Stimulated activated CD4-positive, alpha-beta T cell treated with anti-CD3 and anti-CD28 coated beads, TNF-alpha, amount 100 ng/mL, for 24 hours (primary cell): Measurements from ENCODE around the gene TMEM186.
"Not testable (repeated sequence)": the region's sequence is repeated elsewhere in the genome, so short reads cannot be mapped to it uniquely, and the experiment has no call there.

ENCODE experiments used
- DNase-seq, 3 experiments: peaks; one replicate each; pipeline ENCODE4 v3.0.0-alpha.2; 2020; ENCODE audit warnings: low read depth in 3 of 3

The TMEM186 gene

GRCh38 chr16:8774208-8774607 is 23.2 kb downstream of the TMEM186 start:
- no peak for DNase-seq

DNA sequence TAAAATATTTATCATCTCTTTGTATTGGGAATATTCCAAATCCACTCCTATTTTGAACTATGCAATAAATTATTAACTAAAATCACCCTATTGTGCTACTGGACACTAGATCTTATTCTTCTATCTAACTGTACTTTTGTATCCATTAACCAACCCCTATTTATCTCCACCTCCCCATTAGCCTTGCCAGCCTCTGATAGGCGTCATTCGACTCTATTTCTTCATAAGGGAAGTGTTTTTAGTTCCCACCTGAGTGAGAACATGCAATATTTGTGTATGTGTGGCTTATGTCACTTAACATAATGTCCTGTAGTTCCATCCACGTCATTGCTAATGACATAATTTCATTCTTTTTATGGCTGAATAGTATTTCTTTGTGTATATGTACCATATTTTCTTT is 23.9 kb downstream of the TMEM186 start:
- no peak for DNase-seq

DNA sequence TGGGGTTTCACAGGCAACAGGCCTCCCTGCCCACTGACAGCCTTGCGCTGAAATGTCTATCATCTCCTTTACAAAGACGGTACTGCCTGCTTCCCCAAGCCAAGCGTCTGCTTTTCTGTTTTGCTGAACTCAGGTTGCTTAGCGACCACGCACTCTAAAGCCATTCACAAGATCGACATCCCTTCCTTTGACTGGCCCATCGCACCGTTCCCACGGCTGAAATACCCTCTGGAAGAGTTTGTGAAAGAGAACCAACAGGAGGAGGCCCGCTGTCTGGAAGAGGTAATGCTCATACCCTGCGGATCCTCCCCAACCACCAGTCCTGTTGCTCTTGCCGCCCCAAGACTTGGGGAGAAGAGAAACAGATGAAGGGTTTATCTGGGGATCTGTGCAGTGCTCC is 28.7 kb downstream of the TMEM186 start:
- DNase-seq, result no peak

DNA sequence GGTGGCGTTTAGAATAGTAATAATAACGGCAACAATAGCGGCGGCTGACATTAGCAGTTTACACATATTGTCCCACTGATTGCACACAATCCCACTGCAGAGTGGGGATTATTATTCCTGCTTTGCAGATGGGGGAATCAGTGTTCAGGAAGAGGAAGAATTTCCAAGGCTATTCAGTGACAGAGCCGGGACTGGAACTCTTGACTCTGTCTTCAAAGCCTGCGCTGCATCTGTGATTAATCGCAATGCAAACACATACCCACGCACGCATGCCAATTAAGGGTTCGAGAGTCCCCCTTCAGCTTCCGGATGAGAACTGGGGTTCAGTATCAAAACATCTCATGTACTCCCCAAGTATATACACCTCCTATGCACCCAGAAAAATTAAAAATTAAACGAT is 29.2 kb downstream of the TMEM186 start:
- DNase-seq, result no peak

DNA sequence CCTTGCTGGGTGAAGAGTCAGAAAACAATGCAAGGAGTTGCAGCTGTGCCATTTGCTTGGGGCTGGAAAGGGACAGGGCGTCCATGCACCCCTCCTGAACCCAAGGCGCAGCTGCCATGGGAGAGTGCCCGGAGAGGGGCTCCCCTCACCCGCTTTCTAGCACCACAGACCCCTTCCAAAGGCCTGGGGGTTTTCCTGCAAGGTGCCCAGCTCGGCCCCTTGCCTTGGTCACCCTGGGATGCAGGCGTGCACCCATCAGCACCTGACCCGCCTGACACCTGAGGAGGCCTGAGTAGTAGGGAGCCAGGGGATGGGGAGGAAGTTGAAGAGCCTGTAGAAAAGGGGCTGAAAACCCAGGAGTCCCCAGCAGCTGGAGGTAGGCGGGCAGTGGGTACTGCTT is 30.3 kb downstream of the TMEM186 start:
- no peak for DNase-seq

GRCh38 chr16:8764525-8765250 is 32.8 kb downstream of the TMEM186 start:
- no peak for DNase-seq

DNA sequence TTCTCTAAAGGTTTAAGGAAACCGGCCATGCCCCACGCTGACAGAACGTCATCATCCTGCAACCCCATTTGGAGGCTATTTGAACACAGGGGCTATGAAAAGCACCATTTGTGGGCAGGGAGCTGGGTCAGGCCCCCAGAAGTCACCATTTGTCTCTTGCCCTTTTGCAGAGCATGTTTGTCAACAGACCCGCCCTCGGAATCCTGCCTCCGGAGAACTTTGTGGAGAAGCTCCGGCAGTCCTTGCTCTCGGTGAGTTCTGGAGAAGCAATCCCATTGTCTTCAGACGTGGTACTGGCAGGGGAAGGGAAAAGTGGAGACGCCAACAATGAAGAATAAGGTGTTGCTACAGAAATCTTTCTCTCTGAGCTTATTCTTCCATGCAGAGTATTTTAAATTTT is 33.5 kb downstream of the TMEM186 start:
- DNase-seq, result no peak

DNA sequence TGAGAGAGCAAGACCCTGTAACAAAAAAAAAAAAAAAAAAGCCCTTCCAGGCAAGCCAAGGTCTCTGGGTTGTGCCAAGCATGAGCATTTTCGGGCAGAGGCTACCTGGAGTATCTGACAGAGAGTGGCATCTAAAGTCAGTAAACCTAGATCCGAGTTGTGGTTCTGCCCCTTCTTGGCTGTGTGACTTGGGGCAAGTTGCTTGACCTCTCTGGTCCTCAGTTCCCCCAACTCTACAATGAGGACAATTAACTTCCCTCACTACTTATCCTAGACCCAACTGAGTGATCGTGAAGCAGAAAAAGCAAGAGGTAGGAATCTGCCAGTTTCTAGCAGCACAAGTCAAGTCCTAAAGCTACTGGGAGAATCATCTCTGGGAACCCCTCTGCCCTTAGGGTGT is 34.4 kb downstream of the TMEM186 start:
- no peak for DNase-seq

DNA sequence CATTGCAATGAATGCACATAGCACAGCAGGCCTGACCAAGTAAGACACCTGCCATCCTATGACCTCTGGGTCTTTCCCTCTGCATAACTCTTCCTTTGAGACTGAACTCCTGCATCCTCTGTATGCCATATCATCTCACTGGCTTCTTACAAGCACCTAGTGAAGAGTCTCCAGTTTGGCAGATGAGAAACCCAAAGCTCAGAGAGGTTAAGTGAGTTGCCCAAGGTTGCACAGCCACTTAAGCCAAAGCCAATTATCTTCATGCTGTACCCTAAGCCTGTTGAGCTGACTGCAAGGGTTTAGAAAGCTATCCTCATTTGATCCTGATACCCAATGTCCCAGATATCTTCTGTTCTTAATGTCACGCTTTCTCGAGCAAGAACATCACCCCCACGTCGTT is 35.2 kb downstream of the TMEM186 start:
- DNase-seq, result no peak

GRCh38 chr16:8761078-8761477 is 36.4 kb downstream of the TMEM186 start:
- no peak for DNase-seq

DNA sequence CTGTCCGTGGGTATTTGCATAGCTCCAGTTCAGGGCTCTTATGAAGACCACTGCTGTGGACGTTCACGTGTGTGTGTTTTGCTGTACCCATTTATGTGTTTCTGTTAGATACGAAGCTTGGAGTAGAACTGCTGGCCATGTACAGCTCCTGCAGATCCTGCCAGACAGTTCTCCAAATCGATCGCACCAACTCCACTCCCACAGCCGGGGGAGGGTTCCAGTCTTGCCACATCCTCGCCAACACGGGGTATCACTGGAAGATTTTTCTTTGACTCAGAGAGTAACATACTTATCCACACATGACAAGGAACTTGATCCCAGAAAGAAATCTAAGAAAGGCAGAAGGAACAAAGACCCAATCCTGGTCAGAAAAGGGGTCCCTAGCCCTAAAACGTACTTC is 37.4 kb downstream of the TMEM186 start:
- DNase-seq, result no peak

DNA sequence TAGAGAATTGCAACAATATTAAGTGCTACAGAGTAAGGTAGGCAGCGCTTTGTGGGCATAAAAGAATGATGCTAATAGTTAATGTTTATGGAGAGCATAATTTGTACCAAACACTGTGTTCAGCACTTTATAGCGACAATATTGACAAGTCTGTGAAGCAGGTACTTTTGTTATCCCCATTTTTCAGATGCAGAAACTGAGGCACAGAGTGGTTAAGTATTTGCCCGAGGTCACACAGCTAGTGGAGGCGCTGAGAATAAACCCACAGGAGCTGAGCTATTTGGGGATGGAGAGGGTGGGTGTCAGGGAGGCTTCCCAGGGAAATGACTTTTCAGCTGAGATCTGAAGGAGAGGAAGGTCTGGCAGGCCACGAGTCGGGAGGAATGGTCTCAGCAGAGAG is 39.4 kb downstream of the TMEM186 start:
- no peak for DNase-seq

GRCh38 chr16:8756755-8757154 is 40.7 kb downstream of the TMEM186 start:
- no peak for DNase-seq

- no peak for DNase-seq
Measured at GRCh38 chr16:8753416-8754054, 43.9 kb downstream of the TMEM186 start.

DNA sequence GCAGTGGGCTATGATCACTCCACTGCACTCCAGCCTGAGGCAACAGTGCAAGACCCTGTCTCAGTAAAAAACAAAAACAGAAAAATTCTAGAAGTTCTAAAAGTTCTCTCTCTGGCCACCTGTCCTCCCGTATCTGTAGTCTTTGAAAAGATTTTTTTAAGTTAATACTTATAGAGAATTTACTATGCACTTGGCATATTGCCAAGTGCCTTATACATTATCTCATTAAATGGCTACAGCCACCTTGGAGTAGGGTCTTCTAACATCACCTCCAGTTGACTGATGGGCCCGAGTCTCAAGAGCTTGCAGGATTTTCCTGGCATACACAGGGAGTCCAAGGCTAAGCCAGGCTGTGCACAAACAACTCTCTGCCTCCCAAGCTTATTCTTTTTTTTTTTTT is 44.7 kb downstream of the TMEM186 start:
- no peak for DNase-seq

DNA sequence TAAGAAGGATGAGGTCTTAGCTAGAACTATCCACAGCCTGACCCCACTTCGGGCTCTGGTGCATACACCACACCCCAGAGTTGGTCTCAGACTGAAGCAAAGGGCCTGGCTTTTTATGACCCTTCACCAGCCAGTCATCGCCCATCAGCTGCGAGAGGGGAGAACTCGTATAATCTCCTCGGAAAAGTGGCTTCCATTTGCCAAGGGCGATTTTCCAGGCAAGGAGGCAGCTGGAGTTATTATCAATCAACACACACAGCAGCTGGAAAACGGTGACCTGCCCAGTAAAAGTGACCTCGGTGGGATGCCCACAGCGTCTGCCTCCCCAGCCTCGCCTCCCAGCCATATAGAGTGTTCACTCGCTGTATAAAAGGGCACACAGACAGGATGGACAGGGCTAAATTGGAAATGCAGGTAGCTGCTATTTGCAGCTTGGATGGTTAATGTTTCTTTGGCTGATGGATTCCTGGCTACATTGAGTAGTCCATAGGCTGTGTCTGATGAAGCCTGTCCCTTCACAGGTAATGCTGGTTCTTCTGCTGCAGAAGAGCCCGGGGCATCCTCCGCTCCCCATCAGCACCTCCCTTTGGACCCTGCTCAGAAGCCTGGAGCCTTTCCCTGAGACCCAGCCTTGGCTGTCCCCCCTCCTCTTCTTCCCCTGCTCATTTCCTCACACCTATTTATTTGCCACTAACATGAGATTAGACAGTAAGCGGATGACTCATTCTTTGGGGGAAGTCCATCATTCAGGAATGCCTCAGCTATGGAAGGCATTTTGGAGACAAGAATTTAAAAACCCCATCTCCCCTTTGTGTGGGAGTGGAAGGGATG is 45.7 kb downstream of the TMEM186 start:
- no peak for DNase-seq

GRCh38 chr16:8748944-8749343 is 48.5 kb downstream of the TMEM186 start:
- DNase-seq, result not testable (repeated sequence)
